Hepatocyte (in vitro differentiated cells): ENCODE measurements around the gene MACF1.

Source experiments
- EZH2 ChIP-seq: fragments of 200-600 bp; sonication (generic); IDR thresholded peaks from 2 replicates; pipeline ENCODE4 v1.6.1; 2016; ENCODE audit warnings: antibody characterized with exemption, mild to moderate bottlenecking, borderline replicate concordance
- EZH2phosphoT487 ChIP-seq: fragments of 200-600 bp; sonication (generic); IDR thresholded peaks from one replicate; pipeline ENCODE4 v1.6.1; 2018; ENCODE audit warnings: antibody characterized with exemption, mild to moderate bottlenecking, low read depth, moderate library complexity; ENCODE audit not compliant: unreplicated experiment, severe bottlenecking
- TF ChIP-seq, protein P1 (sequence below): fragments of 200-600 bp; sonication (generic); IDR thresholded peaks from 2 replicates; pipeline ENCODE4 v1.5.1; 2016; ENCODE audit warnings: antibody characterized with exemption, mild to moderate bottlenecking; ENCODE audit not compliant: poor library complexity

DNA sequence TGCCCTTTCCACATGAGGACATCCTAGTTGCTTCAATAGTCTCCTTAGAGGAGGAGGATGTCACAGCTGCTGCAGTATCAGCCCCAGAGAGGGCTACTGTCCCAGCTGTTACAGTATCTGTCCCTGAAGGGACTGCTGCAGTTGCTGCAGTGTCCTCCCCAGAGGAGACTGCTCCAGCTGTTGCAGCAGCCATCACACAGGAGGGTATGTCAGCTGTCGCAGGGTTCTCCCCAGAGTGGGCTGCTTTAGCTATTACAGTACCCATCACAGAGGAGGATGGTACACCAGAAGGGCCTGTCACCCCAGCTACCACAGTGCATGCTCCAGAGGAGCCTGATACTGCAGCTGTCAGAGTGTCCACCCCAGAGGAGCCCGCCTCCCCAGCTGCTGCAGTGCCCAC, 208.4 kb downstream of the MACF1 start:
- TF ChIP-seq, protein P1, sequence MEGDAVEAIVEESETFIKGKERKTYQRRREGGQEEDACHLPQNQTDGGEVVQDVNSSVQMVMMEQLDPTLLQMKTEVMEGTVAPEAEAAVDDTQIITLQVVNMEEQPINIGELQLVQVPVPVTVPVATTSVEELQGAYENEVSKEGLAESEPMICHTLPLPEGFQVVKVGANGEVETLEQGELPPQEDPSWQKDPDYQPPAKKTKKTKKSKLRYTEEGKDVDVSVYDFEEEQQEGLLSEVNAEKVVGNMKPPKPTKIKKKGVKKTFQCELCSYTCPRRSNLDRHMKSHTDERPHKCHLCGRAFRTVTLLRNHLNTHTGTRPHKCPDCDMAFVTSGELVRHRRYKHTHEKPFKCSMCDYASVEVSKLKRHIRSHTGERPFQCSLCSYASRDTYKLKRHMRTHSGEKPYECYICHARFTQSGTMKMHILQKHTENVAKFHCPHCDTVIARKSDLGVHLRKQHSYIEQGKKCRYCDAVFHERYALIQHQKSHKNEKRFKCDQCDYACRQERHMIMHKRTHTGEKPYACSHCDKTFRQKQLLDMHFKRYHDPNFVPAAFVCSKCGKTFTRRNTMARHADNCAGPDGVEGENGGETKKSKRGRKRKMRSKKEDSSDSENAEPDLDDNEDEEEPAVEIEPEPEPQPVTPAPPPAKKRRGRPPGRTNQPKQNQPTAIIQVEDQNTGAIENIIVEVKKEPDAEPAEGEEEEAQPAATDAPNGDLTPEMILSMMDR, result no peak
- no peak for TF ChIP-seq EZH2phosphoT487
- no peak for TF ChIP-seq EZH2
